Occipital lobe (tissue), 2 donors: ENCODE data around the gene ASIC4. TPM values are rescaled to one million over a fixed set of nuclear protein-coding genes. Genes with fewer than 3 reads are reported as not detected.
A peak's percentile ranks its signal among the peaks of the same experiment; 100 is the strongest.

ENCODE experiments used
- DNase-seq: peaks from one replicate; lab custom pipeline; 2025; lab: John Stamatoyannopoulos, UW
- total RNA-seq: library from RNA; depleted of rRNA; stranded (reverse); fragments of >200 nt; gene quantifications from one replicate; pipeline ENCODE4 v1.2.3, GENCODE V29; 2014

Gene ASIC4
- total RNA-seq, 1 donor from 2014 or later, result 8.3 TPM

DNA sequence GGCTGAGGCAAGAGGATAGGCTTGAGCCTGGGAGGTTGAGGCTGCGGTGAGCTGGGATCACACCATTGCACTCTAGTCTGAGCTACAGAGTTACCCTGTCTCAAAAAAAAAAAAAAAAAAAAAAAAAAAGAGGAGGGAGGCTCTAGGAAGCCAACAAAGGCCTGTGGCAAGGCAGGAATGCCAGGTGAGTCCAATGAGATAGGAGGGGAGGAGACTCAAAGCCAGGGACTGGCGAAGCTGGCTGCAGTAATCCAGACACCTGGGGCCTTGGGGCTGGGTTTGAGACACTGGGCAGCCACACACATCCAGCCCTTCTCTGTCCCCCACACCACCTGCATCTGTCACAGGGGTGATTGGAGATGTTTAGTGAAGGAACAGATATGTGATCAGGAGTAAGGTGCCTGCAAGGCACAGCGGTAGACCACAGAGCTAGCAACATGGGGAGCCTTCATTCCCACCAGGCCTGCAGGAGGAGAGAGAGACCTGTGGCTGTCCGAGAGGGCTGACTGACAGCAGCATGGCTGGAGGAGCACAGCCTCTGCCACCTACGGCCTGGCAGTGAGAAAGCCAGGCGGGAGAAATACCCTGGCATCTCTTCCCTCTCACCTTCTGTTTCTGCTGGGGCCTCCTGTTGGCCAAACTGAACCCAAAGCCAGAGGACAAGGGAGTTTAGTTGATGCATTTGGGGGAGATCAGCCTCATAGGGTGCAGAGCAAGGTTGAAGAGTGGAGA lies 19.8 kb downstream of the ASIC4 start:
- no peak for DNase-seq

GRCh38 chr2:219536425-219536824 lies 22.1 kb downstream of the ASIC4 start:
- DNase-seq, result no peak

- no peak for DNase-seq
Observed at GRCh38 chr2:219536967-219537366, 22.7 kb downstream of the ASIC4 start.

- DNase-seq, result no peak
Observed at GRCh38 chr2:219537657-219538488, 23.6 kb downstream of the ASIC4 start.

DNA sequence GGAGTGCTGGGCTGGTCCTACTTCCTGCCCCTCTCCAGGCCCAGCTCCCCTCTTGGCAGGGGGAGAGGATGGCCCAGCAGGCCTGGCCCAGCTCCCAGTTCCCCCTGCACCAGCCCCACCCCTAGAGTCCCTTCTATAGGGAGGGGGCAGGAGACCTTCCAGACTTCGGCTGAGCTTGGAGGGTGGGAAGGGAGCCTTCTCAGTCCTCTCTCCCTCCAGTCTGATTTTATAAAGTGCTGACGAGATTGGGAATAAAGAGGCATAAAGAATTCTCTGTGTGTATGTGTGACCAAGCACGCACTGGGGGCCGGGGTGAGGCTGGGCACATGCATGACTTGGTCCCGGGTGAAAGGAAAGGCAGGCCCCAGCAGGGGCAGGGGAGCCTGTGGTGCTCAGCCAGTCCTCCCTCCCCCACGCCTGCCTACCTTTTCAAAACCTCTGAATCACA lies 24.2 kb downstream of the ASIC4 start:
- no peak for DNase-seq

DNA sequence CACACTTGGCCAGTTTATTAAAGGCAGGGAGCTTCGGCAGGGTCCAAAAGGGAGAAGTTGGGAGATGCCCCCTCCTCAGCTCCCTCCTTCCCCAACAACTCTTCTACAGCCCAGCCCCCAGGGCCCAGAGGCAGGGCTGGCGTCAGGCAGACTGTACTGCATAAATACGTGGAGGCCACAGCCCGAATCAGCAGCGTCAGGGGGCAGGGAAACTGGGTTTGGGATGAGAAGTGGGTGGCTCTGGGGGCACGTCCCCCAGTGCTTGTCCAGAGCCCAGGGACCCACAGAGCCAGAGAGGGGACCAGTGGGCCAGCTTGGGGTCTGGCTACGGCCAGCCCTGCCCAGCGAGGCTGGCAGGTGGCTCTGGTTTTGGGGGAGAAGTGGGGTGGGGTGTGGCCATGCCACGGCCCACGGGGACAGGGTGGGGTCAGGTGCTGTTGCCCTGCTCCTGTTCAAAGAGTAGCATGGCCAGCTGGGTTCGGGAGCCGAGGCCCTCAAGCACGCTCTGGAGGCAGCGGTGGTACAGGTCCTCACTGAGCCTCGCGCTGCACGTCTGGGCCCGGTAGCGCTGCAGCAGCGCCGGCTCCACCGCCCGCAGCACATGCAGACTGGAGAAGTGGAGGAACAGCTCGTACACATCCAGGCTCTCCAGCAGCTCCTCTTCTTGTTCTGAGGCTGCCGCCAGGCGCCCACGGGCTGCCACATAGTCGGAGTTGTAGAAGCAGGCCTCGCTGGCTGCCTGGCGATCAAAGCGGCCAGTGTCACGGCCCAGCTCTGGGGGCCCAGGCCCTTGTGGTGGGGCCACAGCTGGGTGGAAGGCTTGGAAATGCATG lies 24.9 kb downstream of the ASIC4 start:
- no peak for DNase-seq

DNA sequence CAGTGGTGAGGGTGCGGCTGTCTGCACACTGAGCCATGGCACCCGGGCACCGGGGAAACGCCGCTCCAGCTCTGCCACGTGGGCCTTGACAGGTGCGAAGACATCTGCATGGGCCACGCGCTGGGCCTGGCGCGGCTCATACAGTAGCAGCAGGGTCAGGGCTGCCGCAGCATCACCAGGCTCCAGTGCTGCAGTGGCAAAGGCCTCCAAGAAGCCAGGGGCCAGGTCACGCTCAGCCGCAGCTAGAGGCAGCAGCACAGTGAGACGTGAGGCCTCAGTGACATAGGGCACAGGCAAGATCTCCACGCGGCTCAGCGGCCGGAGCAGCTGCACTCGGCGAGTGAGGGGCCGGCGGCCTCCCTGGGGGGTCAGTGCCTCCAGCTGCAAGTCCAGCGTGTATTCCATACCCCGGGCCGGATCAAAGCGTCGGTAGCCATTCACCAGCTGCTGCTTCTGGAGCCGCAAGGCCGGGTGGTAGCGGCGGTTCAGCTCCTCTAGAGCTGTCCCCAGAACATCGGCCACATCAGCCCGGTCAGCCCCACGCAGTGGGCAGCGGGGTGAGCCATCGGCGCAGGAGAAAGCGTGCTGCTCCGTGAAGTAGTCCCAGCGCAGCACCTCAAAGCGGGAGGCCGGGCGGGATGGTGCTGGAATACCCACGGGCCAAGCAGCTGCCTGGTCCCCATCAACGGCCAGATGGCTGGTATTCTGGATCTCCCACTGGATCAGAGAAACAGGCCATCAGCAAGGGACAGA lies 25.8 kb downstream of the ASIC4 start:
- DNase-seq, result no peak

- DNase-seq, result no peak
Observed at GRCh38 chr2:219540784-219541504, 26.7 kb downstream of the ASIC4 start.

GRCh38 chr2:219541611-219542180 lies 27.4 kb downstream of the ASIC4 start:
- DNase-seq, result peak; percentile 42

DNA sequence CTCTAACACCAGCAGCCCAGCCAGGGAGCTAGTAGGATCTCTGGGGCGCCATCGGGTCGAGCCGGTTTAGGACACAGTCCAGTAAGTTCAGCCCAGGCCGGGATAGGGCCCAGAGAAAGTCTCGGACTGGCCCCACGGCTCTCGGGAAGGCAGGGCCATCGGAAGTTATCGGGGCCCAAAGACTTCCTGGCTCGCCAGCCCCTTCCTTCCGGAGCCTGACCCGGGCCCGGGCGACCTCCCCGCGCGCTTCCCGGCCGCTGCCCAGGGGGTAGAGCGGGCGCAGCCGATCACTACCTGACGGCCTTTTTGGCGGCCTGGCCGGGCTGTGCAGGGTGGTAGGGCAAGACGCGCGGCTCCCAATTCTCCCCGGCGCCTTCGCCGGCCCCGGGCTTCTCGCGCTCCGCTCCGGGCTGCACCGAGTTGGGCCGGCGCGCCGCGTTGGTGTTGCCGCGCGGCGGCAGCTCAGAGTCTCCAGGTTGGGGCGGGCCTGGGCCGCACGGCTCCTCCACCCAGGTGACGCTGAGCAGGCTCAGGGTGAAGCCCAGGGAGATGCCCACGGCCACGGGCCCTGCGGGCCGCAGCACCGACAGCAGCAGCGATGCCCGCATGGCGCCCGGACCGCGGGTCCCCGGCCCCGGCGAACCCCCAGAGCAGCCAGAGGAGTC lies 28.8 kb downstream of the ASIC4 start:
- DNase-seq, result peak; percentile 15

GRCh38 chr2:219543596-219544358 lies 29.5 kb downstream of the ASIC4 start, which contains the start of the genes CHPF and TMEM198:
TSS of gene CHPF (minus strand) at chr2:219543809. CDS start at chr2:219543538, 271 bp downstream.
TSS of gene TMEM198 (plus strand) at chr2:219544028. CDS start at chr2:219544728, 700 bp downstream.
- peak; percentile 99 for DNase-seq

- no peak for DNase-seq
Observed at GRCh38 chr2:219544567-219544966, 30.3 kb downstream of the ASIC4 start.

DNA sequence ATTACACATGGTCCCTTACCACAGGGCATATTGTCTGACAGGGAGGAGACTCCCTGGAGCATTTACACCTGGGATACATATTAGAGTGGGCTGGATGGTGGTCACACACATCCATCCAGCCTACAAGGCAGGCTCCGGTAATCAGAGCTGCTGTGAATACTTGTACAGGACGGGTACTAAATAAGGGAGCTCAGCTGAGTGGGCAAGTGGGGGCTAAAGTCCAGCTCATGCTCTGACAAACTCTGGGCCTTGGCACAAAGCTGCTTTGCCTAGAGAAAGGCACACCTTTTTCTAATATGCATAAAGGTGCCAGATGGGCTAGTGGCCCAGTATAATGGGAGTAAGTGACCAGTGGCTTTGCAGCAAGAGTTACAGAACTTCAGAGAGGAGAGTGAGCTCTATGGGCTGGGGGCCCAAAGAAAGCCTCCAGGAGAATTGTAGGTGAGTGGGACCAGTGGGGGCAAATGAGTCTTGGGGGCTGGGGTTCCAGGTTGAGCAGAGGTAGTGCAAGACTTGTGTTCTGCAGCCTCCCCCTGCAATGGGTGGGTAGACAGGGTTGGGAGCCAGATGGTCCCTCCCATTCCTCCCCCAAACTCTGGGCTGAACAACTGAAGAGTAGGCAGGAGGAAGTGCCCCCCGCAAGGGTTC lies 31.1 kb downstream of the ASIC4 start:
- DNase-seq, result no peak

GRCh38 chr2:219545943-219546352 lies 31.7 kb downstream of the ASIC4 start:
- DNase-seq, result no peak

DNA sequence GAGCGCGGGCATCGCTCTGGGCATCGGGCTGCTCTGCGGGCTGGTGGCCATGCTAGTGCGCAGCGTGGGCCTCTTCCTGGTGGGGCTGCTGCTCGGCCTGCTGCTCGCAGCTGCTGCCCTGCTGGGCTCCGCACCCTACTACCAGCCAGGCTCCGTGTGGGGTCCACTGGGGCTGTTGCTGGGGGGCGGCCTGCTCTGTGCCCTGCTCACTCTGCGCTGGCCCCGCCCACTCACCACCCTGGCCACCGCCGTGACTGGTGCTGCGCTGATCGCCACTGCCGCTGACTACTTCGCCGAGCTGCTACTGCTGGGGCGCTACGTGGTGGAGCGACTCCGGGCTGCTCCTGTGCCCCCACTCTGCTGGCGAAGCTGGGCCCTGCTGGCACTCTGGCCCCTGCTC lies 33.3 kb downstream of the ASIC4 start:
- no peak for DNase-seq

DNA sequence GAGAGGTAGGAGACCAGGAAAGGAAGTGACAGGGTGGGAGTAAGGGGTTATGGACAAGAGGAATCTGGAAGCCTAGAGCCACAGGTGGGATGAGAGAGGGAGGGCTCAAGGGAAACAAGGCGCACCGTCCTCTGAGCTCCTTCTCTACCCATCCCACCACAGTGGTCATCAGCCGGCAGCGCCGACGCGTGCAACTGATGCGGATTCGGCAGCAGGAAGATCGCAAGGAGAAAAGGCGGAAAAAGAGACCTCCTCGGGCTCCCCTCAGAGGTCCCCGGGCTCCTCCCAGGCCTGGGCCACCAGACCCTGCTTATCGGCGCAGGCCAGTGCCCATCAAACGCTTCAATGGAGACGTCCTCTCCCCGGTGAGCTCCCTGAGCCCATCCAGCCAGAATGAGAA lies 34.7 kb downstream of the ASIC4 start:
- DNase-seq, result no peak

DNA sequence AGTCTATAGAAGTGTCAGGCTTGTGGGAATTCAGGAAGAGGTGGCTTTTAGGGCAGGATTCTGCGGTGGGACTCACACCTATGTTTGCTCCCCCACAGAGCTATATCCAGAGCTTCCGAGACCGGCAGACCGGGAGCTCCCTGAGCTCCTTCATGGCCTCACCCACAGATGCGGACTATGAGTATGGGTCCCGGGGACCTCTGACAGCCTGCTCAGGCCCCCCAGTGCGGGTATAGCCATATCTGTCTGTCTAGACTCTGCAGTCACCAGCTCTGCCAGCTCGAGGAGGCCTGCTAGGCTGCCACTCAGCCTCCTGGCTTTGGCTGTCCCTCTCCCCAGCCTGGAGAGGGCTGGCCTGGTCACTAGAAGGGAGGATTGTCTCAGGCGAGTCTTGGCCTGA lies 35.3 kb downstream of the ASIC4 start:
- no peak for DNase-seq
